ENCODE measurements around the gene TBX2. TPM values are rescaled to one million over a fixed set of nuclear protein-coding genes. Genes with fewer than 3 reads are reported as not detected.

Gene TBX2
- total and polyA plus RNA-seq, 7 donors, result 0.99 to 5.3 (median 3.3) TPM

DNA sequence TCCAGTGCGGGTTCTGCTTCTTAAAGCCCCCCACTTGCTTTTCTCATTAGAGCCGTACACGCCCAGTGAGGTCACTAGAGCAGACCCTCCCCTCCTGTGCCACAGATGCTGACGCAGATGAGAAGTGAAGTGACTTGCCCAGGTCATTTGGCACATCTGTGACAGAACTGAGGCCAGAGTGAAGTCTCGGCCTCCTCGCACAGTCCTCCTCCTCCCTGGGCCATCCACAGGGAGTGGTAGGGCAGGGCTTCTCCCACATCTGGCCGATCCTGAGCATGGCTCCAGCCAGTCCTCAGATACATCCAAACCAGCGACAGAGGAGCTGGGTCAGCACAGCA is 15.3 kb upstream of the TBX2 start:
- DNase-seq, result no peak
- 93% methylated on average over 8 of the region's 8 CpGs for WGBS, 2 donors
- peaks cover 0 to under 1% (median 0%) of the 10 kb centered on the region in 4 donors for H3K4me1 ChIP-seq
- no peak for TF ChIP-seq POLR2A (IDR thresholded peaks at IDR 0.05)
- TF ChIP-seq, protein P1, sequence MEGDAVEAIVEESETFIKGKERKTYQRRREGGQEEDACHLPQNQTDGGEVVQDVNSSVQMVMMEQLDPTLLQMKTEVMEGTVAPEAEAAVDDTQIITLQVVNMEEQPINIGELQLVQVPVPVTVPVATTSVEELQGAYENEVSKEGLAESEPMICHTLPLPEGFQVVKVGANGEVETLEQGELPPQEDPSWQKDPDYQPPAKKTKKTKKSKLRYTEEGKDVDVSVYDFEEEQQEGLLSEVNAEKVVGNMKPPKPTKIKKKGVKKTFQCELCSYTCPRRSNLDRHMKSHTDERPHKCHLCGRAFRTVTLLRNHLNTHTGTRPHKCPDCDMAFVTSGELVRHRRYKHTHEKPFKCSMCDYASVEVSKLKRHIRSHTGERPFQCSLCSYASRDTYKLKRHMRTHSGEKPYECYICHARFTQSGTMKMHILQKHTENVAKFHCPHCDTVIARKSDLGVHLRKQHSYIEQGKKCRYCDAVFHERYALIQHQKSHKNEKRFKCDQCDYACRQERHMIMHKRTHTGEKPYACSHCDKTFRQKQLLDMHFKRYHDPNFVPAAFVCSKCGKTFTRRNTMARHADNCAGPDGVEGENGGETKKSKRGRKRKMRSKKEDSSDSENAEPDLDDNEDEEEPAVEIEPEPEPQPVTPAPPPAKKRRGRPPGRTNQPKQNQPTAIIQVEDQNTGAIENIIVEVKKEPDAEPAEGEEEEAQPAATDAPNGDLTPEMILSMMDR (IDR thresholded peaks at IDR 0.05), result no peak
- TF ChIP-seq POLR2AphosphoS5 (IDR thresholded peaks at IDR 0.05), result no peak
- TF ChIP-seq EP300 (IDR thresholded peaks at IDR 0.05), result no peak
- H3K4me3 ChIP-seq, result no peak overlapping the region
- peaks cover 0 to 10% (median 9%) of the 10 kb centered on the region in 3 donors for H3K27me3 ChIP-seq
- H3K27ac ChIP-seq, result no peak overlapping the region
- intact Hi-C loops (cut with DNase I), result loop anchor here (10.0 kb wide), 2 partner anchors 50 to 380 kb away; no protein-coding TSS in a partner anchor
- H3K36me3 ChIP-seq, result no peaks in the 10 kb centered on the region
- H3K9me3 ChIP-seq, result no peaks in the 10 kb centered on the region

DNA sequence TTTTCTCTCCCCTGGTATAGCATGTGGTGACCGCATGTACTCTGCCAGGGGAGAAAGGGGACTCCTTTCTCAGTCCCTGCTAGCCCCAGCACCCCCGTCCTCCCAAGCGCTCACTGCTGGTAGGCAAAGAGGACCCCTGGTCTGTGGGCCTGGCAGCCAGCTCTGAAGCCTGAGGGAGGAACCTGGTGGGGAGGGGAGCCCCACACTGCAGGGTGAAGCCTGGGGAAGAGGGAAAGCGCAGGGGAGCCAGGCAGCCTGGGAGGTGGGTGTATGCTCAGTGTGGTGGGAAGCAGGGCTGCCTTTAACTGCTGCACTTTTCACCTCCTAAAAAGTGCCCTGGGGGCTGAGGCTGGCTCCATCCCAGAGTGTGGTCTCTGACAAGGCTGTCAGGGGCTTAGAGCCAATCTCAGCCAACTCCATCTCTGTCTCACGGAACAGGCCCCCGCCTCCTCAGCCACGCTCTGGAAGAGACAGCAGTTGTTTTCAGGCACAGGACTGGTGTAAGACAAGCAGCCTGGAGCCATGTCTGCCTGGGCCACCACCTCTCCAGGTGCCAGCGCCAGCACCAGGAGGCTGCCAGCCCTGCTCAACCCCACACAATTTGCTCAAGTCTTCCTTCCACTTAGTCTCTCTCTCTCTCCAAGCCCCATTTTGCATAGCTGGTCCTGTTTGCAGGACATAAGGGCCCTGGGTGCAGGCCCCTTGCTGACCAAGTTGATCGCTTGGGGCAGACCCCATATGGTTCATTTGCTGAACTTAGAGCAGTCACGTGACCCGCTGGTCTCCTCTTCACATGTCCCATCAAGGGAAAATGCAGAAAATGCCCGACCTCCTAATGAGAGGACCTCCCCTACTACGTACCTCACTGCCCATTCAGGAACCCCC is 14.7 kb upstream of the TBX2 start:
- no peaks in the 10 kb centered on the region for H3K9me3 ChIP-seq
- H3K27ac ChIP-seq, result no peak overlapping the region
- peaks cover 0 to 6% (median 5%) of the 10 kb centered on the region in 4 donors for H3K4me1 ChIP-seq
- peaks cover 0 to 16% (median 13%) of the 10 kb centered on the region in 3 donors for H3K27me3 ChIP-seq
- 93 to 95% methylated on average over 13 of the region's 13 CpGs for WGBS, 2 donors
- DNase-seq, result no peak
- TF ChIP-seq POLR2A (IDR thresholded peaks at IDR 0.05), result no peak
- TF ChIP-seq, protein P1 (IDR thresholded peaks at IDR 0.05), result no peak
- TF ChIP-seq POLR2AphosphoS5 (IDR thresholded peaks at IDR 0.05), result no peak
- no peak for TF ChIP-seq EP300 (IDR thresholded peaks at IDR 0.05)
- no peaks in the 10 kb centered on the region for H3K36me3 ChIP-seq
- intact Hi-C loops (cut with DNase I), result loop anchor here (10.0 kb wide), 2 partner anchors 50 to 380 kb away; no protein-coding TSS in a partner anchor
- H3K4me3 ChIP-seq, result no peak overlapping the region

GRCh38 chr17:61385577-61386236 is 13.9 kb upstream of the TBX2 start:
- Histone ChIP-seq H3K27me3 (peaks cover 0 to 24% (median 13%) of the 10 kb centered on the region in 3 donors), H3K4me3 (no peak overlapping the region), H3K27ac (no peak overlapping the region), H3K9me3 (no peaks in the 10 kb centered on the region), H3K36me3 (no peaks in the 10 kb centered on the region), H3K4me1 (peaks cover 0 to 10% (median 5%) of the 10 kb centered on the region in 4 donors)
- DNase-seq, result no peak
- 93 to 94% methylated on average over 15 of the region's 15 CpGs for WGBS, 2 donors
- intact Hi-C loops (cut with DNase I), result loop anchor here (10.0 kb wide), 2 partner anchors 51 to 381 kb away; no protein-coding TSS in a partner anchor
- no peak for TF ChIP-seq EP300 (IDR thresholded peaks at IDR 0.05)
- no peak for TF ChIP-seq POLR2A (IDR thresholded peaks at IDR 0.05)
- TF ChIP-seq, protein P1 (IDR thresholded peaks at IDR 0.05), result no peak
- no peak for TF ChIP-seq POLR2AphosphoS5 (IDR thresholded peaks at IDR 0.05)

- DNase-seq, result no peak
- Histone ChIP-seq H3K27ac (no peak overlapping the region), H3K36me3 (no peaks in the 10 kb centered on the region), H3K9me3 (no peaks in the 10 kb centered on the region), H3K4me3 (no peak overlapping the region), H3K4me1 (peaks cover 0 to 10% (median 5%) of the 10 kb centered on the region in 4 donors), H3K27me3 (peaks cover 0 to 28% (median 13%) of the 10 kb centered on the region in 3 donors)
- 86 to 93% methylated on average over 6 of the region's 6 CpGs for WGBS, 2 donors
- no peak for TF ChIP-seq EP300 (IDR thresholded peaks at IDR 0.05)
- no peak for TF ChIP-seq POLR2A (IDR thresholded peaks at IDR 0.05)
- TF ChIP-seq POLR2AphosphoS5 (IDR thresholded peaks at IDR 0.05), result no peak
- TF ChIP-seq, protein P1 (IDR thresholded peaks at IDR 0.05), result no peak
- intact Hi-C loops (cut with DNase I), result loop anchor here (10.0 kb wide), 2 partner anchors 51 to 381 kb away; no protein-coding TSS in a partner anchor
Observed at GRCh38 chr17:61386251-61386650, 13.4 kb upstream of the TBX2 start.

Measured in sigmoid colon (tissue), 7 donors.